ENCODE data around the gene STX19. TPM values are rescaled to one million over a fixed set of nuclear protein-coding genes. Genes with fewer than 3 reads are reported as not detected.
"Not testable (repeated sequence)": the region's sequence is repeated elsewhere in the genome, so short reads cannot be mapped to it uniquely, and the experiment has no call there.

Gene STX19
- total and polyA plus RNA-seq, 9 donors = 0.31 to 0.46 (median 0.35) TPM; not detected in 6

DNA sequence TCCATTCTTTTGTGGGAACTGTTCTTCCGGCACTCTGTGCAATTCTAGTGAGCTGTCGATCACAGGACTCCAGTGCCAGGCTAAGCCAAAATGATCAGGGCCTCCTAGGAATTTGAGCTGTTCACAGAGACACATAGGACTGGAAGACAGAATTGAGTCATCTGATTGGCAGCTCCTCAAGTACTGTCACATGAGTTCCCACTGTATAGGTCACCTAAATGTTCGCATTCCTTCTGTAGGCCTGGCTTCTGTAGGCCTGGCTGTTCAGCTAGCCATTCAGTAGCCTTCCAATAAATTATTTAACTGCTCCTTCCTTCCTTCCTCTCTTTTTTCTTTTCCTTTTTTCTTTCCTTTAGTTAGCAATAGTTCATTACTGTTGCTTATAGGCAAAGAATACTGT is 59.0 kb downstream of the STX19 start:
- intact Hi-C loops (cut with DNase I) = no loop called here
- H3K27ac ChIP-seq = no peak overlapping the region
- H3K4me3 ChIP-seq = no peak overlapping the region
- no peaks in the 10 kb centered on the region for H3K36me3 ChIP-seq
- no peaks in the 10 kb centered on the region for H3K9me3 ChIP-seq
- DNase-seq = no peak
- 60 to 80% (median 66%) methylated on average over 3 of the region's 3 CpGs for WGBS, 3 donors
- no peaks in the 10 kb centered on the region for H3K4me1 ChIP-seq (ENCODE audit: insufficient read depth)
- TF ChIP-seq EP300 (IDR thresholded peaks at IDR 0.05) = no peak
- TF ChIP-seq, protein P1, sequence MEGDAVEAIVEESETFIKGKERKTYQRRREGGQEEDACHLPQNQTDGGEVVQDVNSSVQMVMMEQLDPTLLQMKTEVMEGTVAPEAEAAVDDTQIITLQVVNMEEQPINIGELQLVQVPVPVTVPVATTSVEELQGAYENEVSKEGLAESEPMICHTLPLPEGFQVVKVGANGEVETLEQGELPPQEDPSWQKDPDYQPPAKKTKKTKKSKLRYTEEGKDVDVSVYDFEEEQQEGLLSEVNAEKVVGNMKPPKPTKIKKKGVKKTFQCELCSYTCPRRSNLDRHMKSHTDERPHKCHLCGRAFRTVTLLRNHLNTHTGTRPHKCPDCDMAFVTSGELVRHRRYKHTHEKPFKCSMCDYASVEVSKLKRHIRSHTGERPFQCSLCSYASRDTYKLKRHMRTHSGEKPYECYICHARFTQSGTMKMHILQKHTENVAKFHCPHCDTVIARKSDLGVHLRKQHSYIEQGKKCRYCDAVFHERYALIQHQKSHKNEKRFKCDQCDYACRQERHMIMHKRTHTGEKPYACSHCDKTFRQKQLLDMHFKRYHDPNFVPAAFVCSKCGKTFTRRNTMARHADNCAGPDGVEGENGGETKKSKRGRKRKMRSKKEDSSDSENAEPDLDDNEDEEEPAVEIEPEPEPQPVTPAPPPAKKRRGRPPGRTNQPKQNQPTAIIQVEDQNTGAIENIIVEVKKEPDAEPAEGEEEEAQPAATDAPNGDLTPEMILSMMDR (IDR thresholded peaks at IDR 0.05) = no peak
- TF ChIP-seq POLR2A (IDR thresholded peaks at IDR 0.05) = no peak
- no peaks in the 10 kb centered on the region for H3K27me3 ChIP-seq

DNA sequence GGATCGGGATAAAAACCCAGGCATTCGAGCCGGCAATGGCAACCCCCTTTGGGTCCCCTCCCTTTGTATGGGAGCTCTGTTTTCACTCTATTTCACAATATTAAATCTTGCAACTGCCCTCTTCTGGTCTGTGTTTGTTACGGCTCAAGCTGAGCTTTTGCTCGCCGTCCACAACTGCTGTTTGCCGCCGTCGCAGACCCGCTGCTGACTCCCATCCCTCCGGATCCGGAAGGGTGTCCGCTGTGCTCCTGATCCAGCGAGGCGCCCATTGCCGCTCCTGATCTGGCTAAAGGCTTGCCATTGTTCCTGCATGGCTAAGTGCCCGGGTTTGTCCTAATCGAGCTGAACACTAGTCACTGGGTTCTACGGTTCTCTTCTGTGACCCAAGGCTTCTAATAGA is 63.3 kb downstream of the STX19 start:
- DNase-seq; H3K9me3 ChIP-seq; intact Hi-C loops (cut with DNase I); H3K27me3 ChIP-seq; H3K4me3 ChIP-seq; H3K36me3 ChIP-seq; H3K4me1 ChIP-seq (ENCODE audit: insufficient read depth); H3K27ac ChIP-seq: not testable (repeated sequence)
- 96 to 97% (median 97%) methylated on average over 19 of the region's 19 CpGs for WGBS, 3 donors

Small RNA genes within 50 kb of the gene (small RNA-seq; reads per million reads assigned to genes)
- gene RF00019 (not detected), gene RNU6-511P (not detected)

Other genes starting within 250 kb of the STX19 start
- gene PROS1, start 54.7 kb downstream of the STX19 start, total RNA-seq = 10 to 100 TPM; 41.6 to 95.1 (median 50.0) TPM
- 10 to 100 TPM; 44.0 to 68.8 TPM for gene PROS1, start 54.7 kb downstream of the STX19 start, polyA plus RNA-seq
- gene ARL13B, start 48.4 kb downstream of the STX19 start, total RNA-seq = 10 to 100 TPM in 6 of 7 donors, 1 to 10 TPM in 1; 8.1 to 16.3 (median 12.3) TPM
- 1 to 10 TPM; 6.2 to 6.5 TPM for gene ARL13B, start 48.4 kb downstream of the STX19 start, polyA plus RNA-seq
- 10 to 100 TPM in 3 of 7 donors, 1 to 10 TPM in 4; 4.6 to 13.9 (median 8.7) TPM for gene DHFR2, start 34.3 kb upstream of the STX19 start, total RNA-seq
- 10 to 100 TPM in 1 of 2 donors, 1 to 10 TPM in 1; 7.8 to 10.3 TPM for gene DHFR2, start 34.3 kb upstream of the STX19 start, polyA plus RNA-seq
- 10 to 100 TPM in 6 of 7 donors, 1 to 10 TPM in 1; 9.9 to 14.9 (median 12.6) TPM for gene NSUN3, start 34.5 kb upstream of the STX19 start, total RNA-seq
- 1 to 10 TPM; 7.1 to 7.5 TPM for gene NSUN3, start 34.5 kb upstream of the STX19 start, polyA plus RNA-seq